NCI-H524 (cell line): ENCODE results near the gene MEI4.

Experiments used
- DNase-seq, 2 experiments: peaks; one replicate each; lab custom pipeline; 2025; lab: John Stamatoyannopoulos, UW

MEI4 gene

GRCh38 chr6:77965449-77965848, 312.6 kb downstream of the MEI4 start:
- DNase-seq = no peak

- no peak for DNase-seq
Observed at GRCh38 chr6:77972334-77972733, 319.5 kb downstream of the MEI4 start.
